A549 (cell line): ENCODE data around the gene CUL9.

Experiments
- CBX2 ChIP-seq: fragments of 200-600 bp; sonication (generic); IDR thresholded peaks from 2 replicates; pipeline ENCODE4 v1.6.1; 2016; ENCODE audit warnings: low read depth, mild to moderate bottlenecking, borderline replicate concordance
- CEBPB ChIP-seq, 2 experiments: fragments of >200 bp in 1 of 2; sonication (Bioruptor Twin) in 1 of 2; formaldehyde crosslinking in 1 of 2; IDR thresholded peaks; 2 replicates each; pipeline ENCODE4 v1.6.1; 2012 to 2016
- CTCF ChIP-seq: fragments of >200 bp; sonication (Bioruptor Twin); formaldehyde crosslinking; IDR thresholded peaks from 3 replicates; pipeline ENCODE4 v1.5.1; 2016
- HEYL ChIP-seq: fragments of 250-450 bp; sonication (Bioruptor Pico); IDR thresholded peaks from 2 replicates; pipeline ENCODE4 v1.8.0; 2021; ENCODE audit warnings: mild to moderate bottlenecking, moderate library complexity
- HMGXB4 ChIP-seq: fragments of 250-450 bp; sonication (Bioruptor Pico); IDR thresholded peaks from 2 replicates; pipeline ENCODE4 v1.5.0; 2021; ENCODE audit warnings: mild to moderate bottlenecking, moderate library complexity, borderline replicate concordance
- MAFK ChIP-seq: fragments of 450-650 bp; IDR thresholded peaks from 2 replicates; pipeline ENCODE4 v1.6.1; 2014; ENCODE audit not compliant: partially characterized antibody
- MAX ChIP-seq: IDR thresholded peaks from 2 replicates; pipeline ENCODE4 v1.6.1; 2012
- PBX3 ChIP-seq: IDR thresholded peaks from 2 replicates; pipeline ENCODE4 v1.6.1; 2012
- POLR2A ChIP-seq: IDR thresholded peaks from 2 replicates; pipeline ENCODE4 v1.6.1; 2012; ENCODE audit warnings: mild to moderate bottlenecking, low read length
- RCOR1 ChIP-seq: fragments of 150-350 bp; IDR thresholded peaks from 2 replicates; pipeline ENCODE4 v1.6.1; 2014; ENCODE audit warnings: antibody characterized with exemption, low read length, low read depth
- REST ChIP-seq: fragments of 200-600 bp; sonication (generic); IDR thresholded peaks from 2 replicates; pipeline ENCODE4 v1.6.1; 2016; ENCODE audit warnings: antibody characterized with exemption, mild to moderate bottlenecking, moderate library complexity
- SMC3 ChIP-seq: fragments of >200 bp; sonication (Bioruptor Twin); formaldehyde crosslinking; IDR thresholded peaks from 3 replicates; pipeline ENCODE4 v1.6.1; 2018; ENCODE audit warnings: inconsistent platforms
- USF2 ChIP-seq: fragments of 450-650 bp; IDR thresholded peaks from 2 replicates; pipeline ENCODE4 v1.6.1; 2014; ENCODE audit warnings: antibody characterized with exemption

GRCh38 chr6:43217351-43217750, 35.4 kb downstream of the CUL9 start:
- TF ChIP-seq CBX2 (no peak), CTCF (no peak), RCOR1 (no peak), REST (no peak), HMGXB4 (no peak), MAFK (no peak), PBX3 (no peak), HEYL (CRISPR knock-in tag) (no peak), CEBPB (IDR thresholded peaks at IDR 0.05) (no peak), POLR2A (no peak), MAX (no peak), SMC3 (no peak), USF2 (no peak)
